HG03571 (cell line): ENCODE measurements around the gene GNA14.
"Not testable (repeated sequence)": the region's sequence is repeated elsewhere in the genome, so short reads cannot be mapped to it uniquely, and the experiment has no call there.

Source experiments
- ATAC-seq: cut with Tn5 transposase; IDR thresholded peaks from one replicate; pipeline ENCODE4 v1.9.1; 2021; ENCODE audit not compliant: unreplicated experiment

GNA14 gene

DNA sequence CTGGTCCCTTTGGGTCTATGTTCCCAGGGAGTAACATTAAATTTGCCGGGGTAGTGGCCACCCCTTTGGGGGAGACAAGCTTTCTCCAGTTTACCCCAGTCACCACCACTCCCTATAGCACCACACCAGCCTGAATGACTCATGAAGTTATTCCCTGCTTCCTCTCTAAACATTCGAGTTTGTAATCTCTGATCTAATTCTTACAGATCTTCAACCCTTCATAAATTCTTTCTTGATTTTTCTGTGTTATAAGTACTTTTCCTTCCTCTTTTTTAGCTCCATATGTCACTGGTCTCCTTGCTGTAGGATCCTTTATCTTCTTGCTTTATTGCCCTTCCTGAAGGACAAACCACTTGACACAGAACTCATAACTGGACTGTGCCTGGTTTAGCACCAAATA, 55.6 kb downstream of the GNA14 start:
- no peak for ATAC-seq

DNA sequence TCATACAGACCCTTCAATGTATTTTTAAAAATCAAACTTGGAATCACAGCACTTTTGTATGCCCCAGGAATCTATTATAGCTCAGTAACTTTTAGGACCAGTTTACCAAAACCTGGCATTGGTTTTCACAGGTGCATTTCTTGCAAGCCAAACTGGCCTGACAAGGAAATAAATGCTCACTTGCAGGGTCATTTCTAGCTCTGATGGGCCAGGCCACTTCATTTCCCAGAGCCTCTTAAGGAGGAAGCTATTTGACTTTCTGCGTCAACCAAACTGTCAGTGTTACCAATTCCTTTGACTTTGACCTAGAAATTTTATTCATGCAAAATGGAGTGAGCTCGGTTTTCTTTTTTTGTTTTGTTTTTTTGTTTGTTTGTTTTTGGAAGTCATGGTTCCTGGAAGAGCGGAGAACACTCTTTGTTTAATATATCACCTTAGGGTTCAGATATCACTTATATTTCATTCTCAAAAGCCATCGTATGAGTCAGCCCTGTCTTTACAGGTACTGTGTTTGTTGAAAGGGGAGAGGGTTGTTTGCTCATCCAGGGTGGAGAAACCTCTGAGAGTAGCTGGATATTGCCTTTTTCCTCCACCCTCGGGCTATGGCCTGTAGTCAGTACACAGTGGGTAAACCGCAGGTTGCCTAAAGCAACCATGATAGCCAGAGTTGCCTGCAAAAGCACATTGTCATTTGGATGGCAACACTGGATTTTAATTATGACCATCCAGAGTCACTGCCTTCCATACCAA, 58.9 kb downstream of the GNA14 start:
- ATAC-seq = no peak

DNA sequence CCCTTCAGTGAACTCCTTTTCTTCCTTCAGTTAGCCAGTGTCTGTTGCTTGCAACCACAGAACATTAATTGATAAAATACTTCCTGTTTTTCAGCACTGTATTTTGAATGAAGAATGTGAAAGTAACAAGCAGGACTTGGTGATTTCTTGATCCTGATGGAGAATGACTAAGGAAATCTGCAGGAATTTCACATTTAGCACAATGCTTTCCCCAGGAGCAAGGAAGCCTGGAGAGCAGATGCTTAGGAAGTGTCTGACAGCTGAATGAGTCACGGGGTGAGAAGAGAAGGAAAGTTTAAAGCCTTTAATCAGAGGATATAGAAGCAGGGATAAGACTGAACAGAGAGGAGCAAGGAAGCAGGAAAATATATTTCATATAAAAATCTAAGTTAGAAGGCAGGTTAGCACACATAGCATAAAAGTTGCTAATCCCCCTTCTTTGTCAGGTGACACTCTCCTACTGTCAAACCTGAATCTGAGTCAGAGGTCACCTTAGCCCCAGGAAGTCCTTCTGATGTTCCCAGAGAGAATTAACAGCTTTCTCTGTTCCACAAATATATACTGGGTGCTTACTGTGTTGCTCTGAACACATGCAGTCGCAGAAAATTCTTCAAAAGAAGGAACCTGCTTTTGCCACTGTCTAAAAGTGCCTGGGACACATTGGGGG, 59.7 kb downstream of the GNA14 start:
- no peak for ATAC-seq

GRCh38 chr9:77587851-77588250, 60.3 kb downstream of the GNA14 start:
- no peak for ATAC-seq

DNA sequence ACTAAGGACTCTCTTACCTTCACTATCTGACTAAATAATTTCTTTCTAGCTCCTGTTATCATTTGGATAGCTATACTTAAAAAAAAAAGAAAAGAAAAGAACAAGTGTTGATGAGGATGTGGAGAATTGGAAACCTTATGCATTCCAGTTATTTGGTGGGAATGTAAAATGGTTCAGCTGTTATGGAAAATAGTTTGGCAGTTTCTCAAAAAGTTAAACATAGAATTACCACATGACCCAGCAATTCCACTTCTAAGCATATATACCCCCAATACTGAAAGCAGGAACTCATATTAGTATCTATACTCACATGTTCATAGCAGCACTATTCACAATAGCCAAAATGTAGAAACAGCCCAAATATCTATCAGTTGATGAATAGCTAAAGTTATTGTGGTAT, 61.1 kb downstream of the GNA14 start:
- no peak for ATAC-seq

DNA sequence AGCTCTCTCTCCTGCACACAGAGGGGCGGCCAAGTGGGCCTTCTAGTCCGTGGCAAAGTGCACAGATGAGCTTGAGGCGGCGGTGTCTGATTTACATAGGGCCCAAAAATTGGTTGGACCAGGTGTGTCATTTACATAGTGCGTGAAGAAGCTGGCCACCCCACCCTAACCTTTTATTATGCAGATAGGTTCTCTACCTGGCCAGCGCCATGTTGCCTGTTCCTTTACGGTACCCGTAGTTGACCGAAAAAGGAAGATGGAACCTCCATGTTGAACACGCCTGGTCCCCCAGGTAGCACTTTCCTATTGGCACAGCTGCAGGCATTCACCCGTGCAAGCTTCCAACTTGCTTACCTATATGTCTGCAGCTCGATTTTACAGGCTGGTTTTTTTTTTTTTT, 61.5 kb downstream of the GNA14 start:
- ATAC-seq = no peak

DNA sequence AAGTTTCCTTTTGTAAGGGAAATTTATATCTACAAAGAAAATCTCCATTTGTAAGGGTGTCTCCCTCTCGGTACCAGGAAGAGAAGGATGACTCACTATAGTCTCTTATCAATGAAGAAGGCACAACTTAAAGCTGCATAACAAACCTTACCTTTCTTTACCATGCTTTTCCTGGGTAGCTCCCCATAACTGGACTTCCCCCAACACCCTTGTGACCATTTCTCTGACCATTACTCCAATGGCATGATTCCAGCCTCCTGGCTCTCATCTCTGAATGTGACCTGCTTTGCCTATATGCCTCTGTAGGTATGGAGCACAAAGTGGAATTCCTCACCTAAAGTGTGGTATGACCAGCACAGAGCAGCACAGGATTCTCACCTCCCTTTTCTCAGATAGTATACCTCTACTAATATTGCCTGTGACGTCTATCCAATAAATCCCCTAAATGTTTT, 62.8 kb downstream of the GNA14 start:
- ATAC-seq = no peak

- not testable (repeated sequence) for ATAC-seq
These were observed 63.2 kb downstream of the GNA14 start for GRCh38 chr9:77584927-77585326.

DNA sequence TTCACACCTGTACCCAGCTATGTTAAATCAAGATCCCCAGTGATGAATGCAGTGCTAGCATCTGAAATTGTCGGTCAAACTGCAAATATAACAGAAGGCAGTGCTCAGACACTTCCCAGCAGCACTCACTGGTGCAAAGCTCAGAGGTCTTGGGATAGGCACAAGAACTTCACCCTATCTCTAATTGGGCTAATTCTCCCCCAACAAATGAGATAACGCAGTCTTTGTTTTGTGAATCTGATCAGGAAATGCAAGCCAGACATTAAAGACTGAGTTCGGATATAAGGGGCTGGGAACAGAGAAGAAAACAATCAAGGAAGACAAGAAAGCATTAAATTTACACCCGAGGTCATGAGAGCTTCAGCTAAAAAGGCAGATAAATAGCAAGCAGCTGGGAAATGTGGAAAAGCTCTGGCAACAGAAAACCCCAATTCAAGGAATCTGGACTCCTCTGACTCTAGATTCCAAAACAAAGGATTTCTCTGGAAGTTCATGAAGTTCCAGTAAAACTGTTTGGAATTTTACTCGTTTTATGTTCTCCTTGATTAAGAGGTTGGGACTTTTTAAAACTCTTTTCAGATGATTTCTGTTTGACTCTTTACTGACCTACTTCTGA, 65.1 kb downstream of the GNA14 start:
- ATAC-seq = no peak

GRCh38 chr9:77582525-77582924, 65.6 kb downstream of the GNA14 start:
- no peak for ATAC-seq

GRCh38 chr9:77575785-77576184, 72.3 kb downstream of the GNA14 start:
- ATAC-seq = no peak

DNA sequence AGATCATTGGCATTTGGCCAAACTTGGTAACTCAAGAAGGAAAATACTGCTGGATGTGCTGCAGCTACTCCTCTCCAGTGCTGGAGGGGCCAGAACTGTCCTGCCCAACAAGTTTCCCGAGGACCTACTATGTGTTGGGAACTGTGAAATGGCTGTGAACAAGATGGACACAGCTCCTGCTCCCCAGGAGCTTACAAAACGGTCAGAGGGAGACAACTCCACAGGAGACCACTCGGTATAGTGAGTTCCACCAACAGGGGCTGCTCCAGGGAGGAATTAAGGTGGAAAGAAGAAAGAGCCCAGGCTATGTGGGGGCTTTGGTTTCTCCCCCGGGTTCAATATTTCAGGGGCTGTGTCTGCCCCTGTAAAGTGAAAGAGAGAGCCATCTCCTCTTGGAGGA, 78.8 kb downstream of the GNA14 start:
- ATAC-seq = no peak

DNA sequence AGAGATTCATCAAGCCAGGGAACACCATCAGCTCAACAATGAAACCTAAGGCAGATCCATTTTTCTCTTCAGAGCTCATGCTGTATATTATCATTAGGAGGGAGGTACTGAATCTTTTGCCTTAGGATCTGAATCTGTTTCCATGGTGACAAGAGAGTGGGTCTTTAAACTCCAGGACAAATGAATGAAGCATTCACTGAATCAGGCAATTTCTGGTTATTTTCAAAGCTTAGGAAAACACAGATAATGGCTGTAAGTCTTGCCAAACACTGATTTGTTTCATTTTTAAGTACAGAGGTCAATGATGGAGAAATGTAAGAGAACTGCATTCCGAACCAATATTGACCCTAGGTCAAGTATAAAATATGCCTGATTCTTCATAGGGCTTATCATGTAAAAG, 84.9 kb downstream of the GNA14 start:
- ATAC-seq = no peak

DNA sequence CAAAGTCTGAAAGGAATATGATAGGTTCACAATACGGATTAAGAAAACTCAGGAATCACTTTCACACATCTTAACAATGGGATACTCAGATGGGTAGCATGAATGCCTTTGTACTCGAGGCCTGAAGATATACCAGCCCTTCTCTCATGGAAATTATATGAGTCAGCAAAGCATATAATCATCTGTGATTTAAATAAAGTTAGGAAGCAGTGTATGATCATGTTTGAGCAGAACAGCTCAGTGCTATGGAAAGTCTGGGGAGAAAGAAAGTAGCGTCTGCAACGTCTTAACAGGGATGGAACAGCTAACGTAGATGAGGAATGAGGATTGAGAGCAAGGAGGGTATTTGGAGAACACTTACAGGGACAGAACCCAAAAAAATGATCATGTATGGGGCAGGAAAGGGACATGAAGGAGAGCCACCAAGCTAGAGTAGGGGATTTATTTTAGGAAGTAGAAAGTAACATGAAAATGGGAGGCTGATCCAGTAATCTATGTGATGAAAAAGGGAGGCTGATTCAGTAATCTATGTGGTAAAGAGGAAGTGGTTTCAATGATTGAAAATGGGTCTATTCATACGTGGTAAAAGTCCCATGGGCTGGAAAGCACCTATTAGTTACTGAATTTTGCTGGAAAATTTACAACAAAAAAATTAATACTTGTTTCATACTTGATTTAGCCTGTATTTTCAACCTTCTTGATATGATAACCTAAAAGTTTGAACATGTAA, 85.9 kb downstream of the GNA14 start:
- ATAC-seq = no peak

DNA sequence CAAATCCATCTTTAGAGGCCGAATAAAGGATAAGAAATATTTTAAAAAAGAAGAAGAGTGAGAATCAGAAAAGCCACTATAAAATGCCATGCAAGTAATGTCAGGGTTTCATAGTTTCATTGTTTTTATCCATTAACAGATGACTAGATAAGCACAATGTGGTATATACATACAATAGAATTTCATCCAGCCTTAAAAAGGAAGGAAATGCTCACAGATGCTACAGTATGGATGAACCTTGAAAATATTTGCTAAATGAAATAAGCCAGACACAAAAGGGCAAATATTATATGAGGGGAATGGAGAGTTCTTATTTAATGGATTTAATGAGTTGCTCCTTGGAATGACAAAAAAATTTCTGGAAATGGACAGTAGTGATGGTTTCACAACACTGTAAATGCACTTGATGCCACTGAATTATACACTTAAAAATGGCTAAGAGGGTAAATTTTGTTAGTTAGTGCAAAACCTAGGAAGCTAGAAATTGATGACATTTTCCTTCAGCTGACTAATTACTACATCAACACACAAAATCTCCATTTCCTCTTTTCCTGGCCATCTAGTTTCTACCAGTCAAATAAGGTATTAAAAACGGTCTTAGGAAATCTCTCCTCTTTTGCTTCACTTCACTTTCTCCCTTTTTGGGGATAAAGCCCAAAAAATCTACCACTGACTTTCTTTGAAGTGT, 86.6 kb downstream of the GNA14 start:
- ATAC-seq = no peak

- ATAC-seq = no peak
These were observed 91.7 kb downstream of the GNA14 start for GRCh38 chr9:77556396-77556795.

DNA sequence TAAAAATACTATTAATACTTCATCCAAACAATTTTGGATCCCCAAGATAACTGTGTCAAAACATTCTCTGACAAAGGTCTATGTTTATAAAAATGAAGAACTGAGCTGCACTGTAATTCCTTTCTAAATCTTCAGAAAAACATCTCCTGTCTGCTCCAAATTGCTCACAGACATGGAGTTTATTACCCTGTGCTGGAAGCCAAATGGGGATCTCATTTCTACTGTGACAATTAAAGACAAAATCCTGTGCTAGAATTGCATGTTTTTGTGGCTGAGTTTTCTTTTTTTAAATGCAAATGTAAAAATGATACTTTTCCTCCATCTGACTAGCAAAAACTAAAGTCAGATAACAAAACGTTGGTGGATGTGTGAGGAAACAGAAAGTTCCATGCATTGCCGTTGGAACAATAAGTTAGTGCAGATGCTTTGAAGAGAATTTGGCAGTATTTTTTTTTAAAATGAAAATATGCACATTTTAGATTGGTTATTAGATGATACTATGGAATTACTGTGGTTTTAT, 93.5 kb downstream of the GNA14 start:
- no peak for ATAC-seq

DNA sequence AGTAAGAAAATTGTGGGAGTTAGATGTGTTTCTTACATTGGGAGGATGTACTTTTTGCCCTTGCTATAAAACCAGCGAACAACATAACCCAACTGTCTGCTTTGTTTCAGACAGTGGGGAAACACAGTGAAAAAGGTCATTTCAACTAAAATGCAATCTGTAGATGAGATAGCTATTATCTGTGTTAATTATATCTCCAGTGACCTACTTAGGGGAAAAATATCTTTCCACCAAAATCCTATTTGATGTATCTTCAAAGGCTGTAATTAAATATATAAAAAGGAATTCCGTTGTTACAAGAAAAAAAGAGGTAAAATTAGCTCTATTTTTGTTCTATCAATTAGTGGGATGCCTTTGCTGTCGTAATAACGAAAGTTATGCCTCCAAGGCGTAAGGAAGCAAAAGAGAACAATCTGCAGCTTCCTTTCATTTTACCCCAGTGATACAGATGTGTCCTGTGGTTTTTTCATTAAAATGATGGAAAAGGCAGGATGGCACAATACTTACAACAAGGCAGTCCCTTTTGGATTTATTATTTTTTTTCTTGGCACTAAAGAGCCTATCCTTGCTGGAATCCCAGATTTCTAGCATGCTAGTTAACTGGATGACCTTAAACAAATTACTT, 100.9 kb downstream of the GNA14 start:
- no peak for ATAC-seq

DNA sequence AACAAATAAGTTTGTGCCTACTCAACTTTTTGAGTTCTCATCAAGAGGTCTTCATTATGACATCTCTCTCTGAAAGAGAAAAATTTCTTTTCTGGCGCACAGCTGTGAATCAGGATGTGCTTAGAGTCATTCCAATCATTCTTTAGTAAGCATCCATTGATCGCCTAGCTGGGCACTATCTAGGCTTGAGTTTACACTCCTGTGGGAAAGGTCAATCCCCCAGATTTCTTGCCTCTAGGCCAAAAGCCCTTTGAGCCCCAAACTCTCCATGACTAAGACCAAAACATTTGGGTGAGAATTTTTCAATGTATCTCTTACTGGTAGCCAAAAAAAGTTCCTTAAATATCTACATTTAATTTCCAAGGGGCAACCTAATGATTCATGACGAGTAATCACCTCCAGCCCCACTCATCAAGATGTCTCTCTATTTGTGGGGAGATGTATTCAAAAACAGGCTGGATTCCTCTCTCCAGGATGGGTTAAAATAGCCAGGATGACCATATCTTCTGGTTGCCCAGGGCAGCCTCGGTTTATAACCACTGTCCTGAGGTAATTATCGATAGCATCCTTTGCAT, 101.7 kb downstream of the GNA14 start:
- no peak for ATAC-seq

DNA sequence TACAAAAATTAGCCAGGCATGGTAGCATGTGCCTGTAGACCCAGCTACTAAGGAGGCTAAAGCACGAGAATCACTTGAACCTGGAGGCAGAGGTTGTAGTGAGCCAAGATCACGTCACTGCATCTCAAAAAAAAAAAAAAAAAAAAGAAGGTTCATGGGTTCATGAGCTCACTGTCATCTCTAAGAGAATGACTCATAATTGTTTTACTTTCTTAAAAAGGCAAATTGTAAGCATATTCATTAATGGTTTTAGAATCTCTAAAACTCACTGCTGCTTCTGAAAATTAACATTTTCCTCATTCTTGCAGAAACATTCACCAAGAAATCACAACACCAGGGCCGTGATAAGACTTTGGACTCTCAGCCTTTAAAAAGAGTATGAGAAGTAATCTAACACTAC, 103.6 kb downstream of the GNA14 start:
- no peak for ATAC-seq
